Adrenal gland (tissue), 12 donors: ENCODE results near the gene EVPL. TPM values are rescaled to one million over a fixed set of nuclear protein-coding genes. Genes with fewer than 3 reads are reported as not detected.

ENCODE experiments used
- DNase-seq, 7 donors: peaks; one replicate each; pipeline ENCODE4 v3.0.0-alpha.2; 2019 to 2020
- H3K27ac ChIP-seq, 5 donors: fragments of 200-600 bp; sonication (generic) in 4 of 5; 1 replicate in 3 of 5; 2 replicates in 2 of 5; pipeline versions ENCODE4 v1.5.1 to v1.8.0; 2016 to 2020; ENCODE audit warnings: mild to moderate bottlenecking in 1 of 5
- H3K27me3 ChIP-seq: fragments of 200-600 bp; 2 replicates; pipeline ENCODE4 v1.8.0; 2021
- H3K36me3 ChIP-seq, 2 donors: fragments of 200-600 bp; replicated peaks in 1 of 2; 1 replicate in 1 of 2; 2 replicates in 1 of 2; pipeline versions ENCODE4 v1.5.1 to v1.8.0; 2018 to 2022
- H3K4me1 ChIP-seq, 2 donors: fragments of 200-600 bp; replicated peaks in 1 of 2; 1 replicate in 1 of 2; 2 replicates in 1 of 2; pipeline versions ENCODE4 v1.5.1 to v1.8.0; 2018 to 2021
- H3K4me3 ChIP-seq, 4 donors: fragments of 200-600 bp; sonication (generic) in 3 of 4; one replicate each; pipeline ENCODE4 v1.5.1; 2016 to 2018
- H3K9me3 ChIP-seq, 3 donors: fragments of 200-600 bp; sonication (generic) in 1 of 3; replicated peaks in 1 of 3; 1 replicate in 2 of 3; 2 replicates in 1 of 3; pipeline versions ENCODE4 v1.5.1 to v1.8.0; 2016 to 2021
- CTCF ChIP-seq, 6 experiments: fragments of 450-650 bp in 4 of 6; fragments of 200-600 bp in 2 of 6; sonication (generic) in 1 of 6; IDR thresholded peaks; 1 replicate in 5 of 6; 2 replicates in 1 of 6; pipeline versions ENCODE4 v1.5.1 to v1.8.0; 2016 to 2021; ENCODE audit warnings: antibody characterized with exemption in 6 of 6, mild to moderate bottlenecking in 2 of 6, moderate library complexity in 1 of 6
- POLR2A ChIP-seq, 2 donors: fragments of 450-650 bp; IDR thresholded peaks; one replicate each; pipeline ENCODE4 v1.6.1; 2017; ENCODE audit warnings: antibody characterized with exemption in 2 of 2, mild to moderate bottlenecking in 2 of 2, moderate library complexity in 1 of 2
- WGBS, 4 donors: extraction: QIAGEN DNeasy Blood & Tissue Kit in 2 of 4; methylation state at CpG; one replicate each; pipeline versions ENCODE4 v1.1.5 to v1.1.7; 2013 to 2017; 5-methylcytosine and 5-hydroxymethylcytosine counted together
- intact Hi-C, 2 donors: fragments of 100-400 bp; cut with DNase I; formaldehyde crosslinking; loops; one replicate each; pipeline versions ENCODE4 v1.14.1 to v1.15.0; 2022 to 2023
- polyA plus RNA-seq, 3 donors: library from polyadenylated mRNA; stranded (reverse); fragments of 200-250 nt in 2 of 3; fragments of 350-450 nt in 1 of 3; fragmentation: Illumina TruSeq in 1 of 3; extraction: RNeasy Lipid Tissue Mini Kit (QIAGEN cat#74804) in 1 of 3; gene quantifications; one replicate each; pipeline ENCODE4 v1.2.3, GENCODE V29; 2013 to 2014
- total RNA-seq, 9 donors: library from RNA; depleted of rRNA in 4 of 9; stranded (reverse); fragments of >200 nt in 4 of 9; fragments of 120-200 nt in 1 of 9; fragmentation: NEBNext Ultra II Directional in 1 of 9; extraction: Animal tissue kit (Norgen Biotek cat#: 25700) in 1 of 9; gene quantifications; one replicate each; pipeline versions ENCODE4 v1.1.0 to v1.2.4, GENCODE V29; 2013 to 2023
- donor health status: healthy with polysubstance abuse.
- donor health status: Bipolar disorder and iron deficiency.
- donor health status: DM: yes; HTN: yes; CAD: no.
- donor health status: DM: no; HTN: no; CAD: no.
- donor health status: DM: no; HTN: no; CAD: no.
- donor health status: DM: yes; HTN: yes; CAD: no.

EVPL gene
- total and polyA plus RNA-seq, 12 donors, result under 0.01 to 1.8 (median 0.27) TPM; not detected in 2

DNA sequence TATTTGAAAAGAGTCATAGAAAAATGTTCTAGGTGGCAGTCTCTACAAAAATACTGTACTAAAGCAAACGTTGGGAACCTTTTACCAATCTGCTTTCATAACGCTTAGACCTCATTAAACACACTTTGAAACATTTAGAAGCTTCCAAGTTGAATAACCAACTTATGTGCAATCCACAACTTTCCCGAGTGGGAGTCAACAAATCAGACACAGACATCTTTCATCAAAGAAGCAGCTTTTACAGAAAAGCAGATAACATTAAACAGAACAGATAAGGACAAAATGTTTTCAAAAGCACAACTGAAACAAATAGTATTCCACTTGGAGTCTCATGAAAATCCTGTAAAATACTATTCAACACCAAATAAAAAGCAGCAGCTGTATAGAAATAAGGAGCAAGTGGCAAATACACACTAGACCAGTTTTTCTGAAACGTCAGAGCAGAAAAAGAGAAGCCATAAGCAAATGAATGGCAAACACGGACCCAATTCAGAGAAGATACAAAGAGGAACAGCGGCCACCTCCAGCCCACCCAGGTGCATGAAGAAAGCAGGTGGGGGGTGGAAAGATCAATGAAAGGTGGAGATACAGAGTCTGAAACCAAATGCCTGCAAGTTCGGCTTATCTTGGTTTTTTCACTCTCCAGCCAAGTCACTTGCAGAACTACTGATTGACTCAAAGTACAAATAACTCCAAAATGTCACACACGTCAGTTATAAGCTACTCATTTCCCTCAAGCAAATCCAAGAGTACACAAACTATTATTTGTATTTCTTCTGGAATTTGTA, 67.9 kb downstream of the EVPL start:
- H3K4me1 ChIP-seq, result peaks cover 5 to 14% of the 10 kb centered on the region in 2 donors
- H3K27me3 ChIP-seq, result no peaks in the 10 kb centered on the region
- intact Hi-C loops, result no loop called here
- TF ChIP-seq CTCF (IDR thresholded peaks at IDR 0.05) (no peak), POLR2A (IDR thresholded peaks at IDR 0.05) (no peak)
- H3K4me3 ChIP-seq, result no peak overlapping the region
- H3K27ac ChIP-seq, result no peak overlapping the region
- H3K9me3 ChIP-seq, result no peaks in the 10 kb centered on the region
- no peak for DNase-seq
- peaks cover 0 to 27% of the 10 kb centered on the region in 2 donors for H3K36me3 ChIP-seq
- 48 to 51% (median 49%) methylated on average over 8 of the region's 8 CpGs for WGBS, 4 donors

Other genes starting within 250 kb of the EVPL start
- 10 to 100 TPM; 15.1 to 35.5 (median 25.5) TPM for gene UNK, start 242.5 kb downstream of the EVPL start, total RNA-seq
- 10 to 100 TPM; 13.6 to 45.9 (median 19.0) TPM for gene UNK, start 242.5 kb downstream of the EVPL start, polyA plus RNA-seq
- gene UNC13D, start 182.9 kb downstream of the EVPL start, total RNA-seq, result 10 to 100 TPM in 7 of 9 donors, 1 to 10 TPM in 2; 3.0 to 28.1 (median 12.9) TPM
- gene UNC13D, start 182.9 kb downstream of the EVPL start, polyA plus RNA-seq, result 10 to 100 TPM in 2 of 3 donors, 1 to 10 TPM in 1; 6.6 to 47.5 (median 21.5) TPM
- gene WBP2, start 172.0 kb downstream of the EVPL start, total RNA-seq, result 100 to 1,000 TPM in 8 of 9 donors, 10 to 100 TPM in 1; 60.4 to 292 (median 193) TPM
- 100 to 1,000 TPM; 205 to 258 (median 258) TPM for gene WBP2, start 172.0 kb downstream of the EVPL start, polyA plus RNA-seq
- 10 to 100 TPM in 7 of 9 donors, 1 to 10 TPM in 2; 2.8 to 66.1 (median 23.4) TPM for gene TRIM47, start 148.7 kb downstream of the EVPL start, total RNA-seq
- gene TRIM47, start 148.7 kb downstream of the EVPL start, polyA plus RNA-seq, result 10 to 100 TPM in 2 of 3 donors, 1 to 10 TPM in 1; 6.0 to 42.5 (median 36.5) TPM
- gene TRIM65, start 130.4 kb downstream of the EVPL start, total RNA-seq, result 10 to 100 TPM in 7 of 9 donors, 1 to 10 TPM in 2; 6.5 to 46.9 (median 18.6) TPM
- gene TRIM65, start 130.4 kb downstream of the EVPL start, polyA plus RNA-seq, result 10 to 100 TPM in 1 of 3 donors, 1 to 10 TPM in 2; 4.1 to 16.7 (median 5.0) TPM
- gene MRPL38, start 122.4 kb downstream of the EVPL start, total RNA-seq, result 100 to 1,000 TPM in 4 of 9 donors, 10 to 100 TPM in 5; 36.7 to 153 (median 64.2) TPM
- gene MRPL38, start 122.4 kb downstream of the EVPL start, polyA plus RNA-seq, result 100 to 1,000 TPM in 2 of 3 donors, 10 to 100 TPM in 1; 60.3 to 214 (median 187) TPM
- gene FBF1, start 86.3 kb downstream of the EVPL start, total RNA-seq, result 10 to 100 TPM in 8 of 9 donors, 1 to 10 TPM in 1; 4.9 to 87.6 (median 15.3) TPM
- 10 to 100 TPM in 2 of 3 donors, 1 to 10 TPM in 1; 3.1 to 68.9 (median 26.7) TPM for gene FBF1, start 86.3 kb downstream of the EVPL start, polyA plus RNA-seq
- 100 to 1,000 TPM in 2 of 9 donors, 10 to 100 TPM in 7; 60.3 to 109 (median 81.6) TPM for gene ACOX1, start 48.1 kb downstream of the EVPL start, total RNA-seq
- 10 to 100 TPM; 28.9 to 40.3 (median 35.3) TPM for gene ACOX1, start 48.1 kb downstream of the EVPL start, polyA plus RNA-seq
- gene TEN1, start 48.1 kb downstream of the EVPL start, total RNA-seq, result 10 to 100 TPM; 15.3 to 27.7 (median 25.3) TPM
- 10 to 100 TPM in 2 of 3 donors, 1 to 10 TPM in 1; 8.7 to 40.0 (median 33.8) TPM for gene TEN1, start 48.1 kb downstream of the EVPL start, polyA plus RNA-seq
- gene CDK3, start 26.5 kb downstream of the EVPL start, total RNA-seq, result 1 to 10 TPM in 5 of 9 donors, under 1 TPM in 1, not detected in 3; 0.74 to 7.9 (median 4.9) TPM
- 10 to 100 TPM in 2 of 3 donors, 1 to 10 TPM in 1; 1.2 to 56.7 (median 30.0) TPM for gene CDK3, start 26.5 kb downstream of the EVPL start, polyA plus RNA-seq
- 100 to 1,000 TPM in 1 of 9 donors, 10 to 100 TPM in 8; 20.3 to 113 (median 42.9) TPM for gene SRP68, start 45.2 kb upstream of the EVPL start, total RNA-seq
- 100 to 1,000 TPM in 1 of 3 donors, 10 to 100 TPM in 2; 33.1 to 129 (median 35.9) TPM for gene SRP68, start 45.2 kb upstream of the EVPL start, polyA plus RNA-seq
- not detected for gene GALR2, start 47.5 kb upstream of the EVPL start, total RNA-seq
- under 1 TPM in 1 of 3 donors, not detected in 2; 0.27 TPM for gene GALR2, start 47.5 kb upstream of the EVPL start, polyA plus RNA-seq
- gene ZACN, start 51.9 kb upstream of the EVPL start, total RNA-seq, result under 1 TPM in 3 of 9 donors, not detected in 6; 0.06 to 0.19 (median 0.13) TPM
- gene ZACN, start 51.9 kb upstream of the EVPL start, polyA plus RNA-seq, result 1 to 10 TPM in 2 of 3 donors, not detected in 1; 3.1 to 3.3 TPM
- gene EXOC7, start 76.5 kb upstream of the EVPL start, total RNA-seq, result 100 to 1,000 TPM in 5 of 9 donors, 10 to 100 TPM in 4; 65.7 to 145 (median 102) TPM
- gene EXOC7, start 76.5 kb upstream of the EVPL start, polyA plus RNA-seq, result 100 to 1,000 TPM in 1 of 3 donors, 10 to 100 TPM in 2; 70.0 to 115 (median 89.5) TPM
- under 1 TPM in 2 of 9 donors, not detected in 7; 0.06 to 0.18 TPM for gene FOXJ1, start 113.9 kb upstream of the EVPL start, total RNA-seq
- gene FOXJ1, start 113.9 kb upstream of the EVPL start, polyA plus RNA-seq, result under 1 TPM in 1 of 3 donors, not detected in 2; 0.07 TPM
- 1 to 10 TPM; 2.3 to 6.1 (median 4.7) TPM for gene RNF157, start 213.2 kb upstream of the EVPL start, total RNA-seq
- 1 to 10 TPM; 3.0 to 4.7 (median 4.1) TPM for gene RNF157, start 213.2 kb upstream of the EVPL start, polyA plus RNA-seq
- gene UBALD2, start 238.0 kb upstream of the EVPL start, total RNA-seq, result 10 to 100 TPM in 6 of 9 donors, 1 to 10 TPM in 3; 5.4 to 71.2 (median 12.9) TPM
- 10 to 100 TPM in 2 of 3 donors, 1 to 10 TPM in 1; 5.2 to 18.2 (median 15.6) TPM for gene UBALD2, start 238.0 kb upstream of the EVPL start, polyA plus RNA-seq